Activated CD8-positive, alpha-beta memory T cell treated with anti-CD3 and anti-CD28 coated beads, Interleukin-2, amount 10 ng/mL, durations not matched to agents 7 days and 5 days (primary cell): ENCODE data around the gene SMPD3. TPM values are rescaled to one million over a fixed set of nuclear protein-coding genes. Genes with fewer than 3 reads are reported as not detected.

Experiments used
- ATAC-seq: fragments of 150-1000 bp; cut with Tn5 transposase; one replicate; pipeline ENCODE4 v1.10.0; 2021; ENCODE audit warnings: moderate library complexity
- CTCF ChIA-PET: fragments of 350-600 bp; sonication (Branson Sonifier 250); formaldehyde crosslinking; loops from one replicate; lab custom pipeline; 2021; ENCODE audit warnings: antibody characterized with exemption; lab: Charles Lee
- DNase-seq: peaks from one replicate; pipeline ENCODE4 v3.0.0-alpha.2; 2020
- H3K27ac Mint-ChIP-seq: one replicate; pipeline ENCODE4 v1.8.0; 2021; ENCODE audit warnings: mild to moderate bottlenecking, mixed read lengths
- H3K27me3 Mint-ChIP-seq: one replicate; pipeline ENCODE4 v1.8.0; 2021; ENCODE audit warnings: mixed read lengths
- H3K36me3 Mint-ChIP-seq: one replicate; pipeline ENCODE4 v1.8.0; 2021; ENCODE audit warnings: mild to moderate bottlenecking, mixed read lengths
- H3K4me1 Mint-ChIP-seq: one replicate; pipeline ENCODE4 v1.8.0; 2021; ENCODE audit warnings: mixed read lengths
- H3K4me3 Mint-ChIP-seq: one replicate; pipeline ENCODE4 v1.8.0; 2021; ENCODE audit warnings: mild to moderate bottlenecking, moderate library complexity, mixed read lengths
- H3K9me3 Mint-ChIP-seq: one replicate; pipeline ENCODE4 v1.8.0; 2022; ENCODE audit warnings: low read depth, mixed read lengths
- total RNA-seq, 2 experiments: library from RNA; stranded (reverse); gene quantifications; one replicate each; pipeline ENCODE4 v1.2.3, GENCODE V29; 2021

SMPD3 gene
- total RNA-seq, 2 experiments from 2014 or later, result 7.7 to 7.9 TPM

DNA sequence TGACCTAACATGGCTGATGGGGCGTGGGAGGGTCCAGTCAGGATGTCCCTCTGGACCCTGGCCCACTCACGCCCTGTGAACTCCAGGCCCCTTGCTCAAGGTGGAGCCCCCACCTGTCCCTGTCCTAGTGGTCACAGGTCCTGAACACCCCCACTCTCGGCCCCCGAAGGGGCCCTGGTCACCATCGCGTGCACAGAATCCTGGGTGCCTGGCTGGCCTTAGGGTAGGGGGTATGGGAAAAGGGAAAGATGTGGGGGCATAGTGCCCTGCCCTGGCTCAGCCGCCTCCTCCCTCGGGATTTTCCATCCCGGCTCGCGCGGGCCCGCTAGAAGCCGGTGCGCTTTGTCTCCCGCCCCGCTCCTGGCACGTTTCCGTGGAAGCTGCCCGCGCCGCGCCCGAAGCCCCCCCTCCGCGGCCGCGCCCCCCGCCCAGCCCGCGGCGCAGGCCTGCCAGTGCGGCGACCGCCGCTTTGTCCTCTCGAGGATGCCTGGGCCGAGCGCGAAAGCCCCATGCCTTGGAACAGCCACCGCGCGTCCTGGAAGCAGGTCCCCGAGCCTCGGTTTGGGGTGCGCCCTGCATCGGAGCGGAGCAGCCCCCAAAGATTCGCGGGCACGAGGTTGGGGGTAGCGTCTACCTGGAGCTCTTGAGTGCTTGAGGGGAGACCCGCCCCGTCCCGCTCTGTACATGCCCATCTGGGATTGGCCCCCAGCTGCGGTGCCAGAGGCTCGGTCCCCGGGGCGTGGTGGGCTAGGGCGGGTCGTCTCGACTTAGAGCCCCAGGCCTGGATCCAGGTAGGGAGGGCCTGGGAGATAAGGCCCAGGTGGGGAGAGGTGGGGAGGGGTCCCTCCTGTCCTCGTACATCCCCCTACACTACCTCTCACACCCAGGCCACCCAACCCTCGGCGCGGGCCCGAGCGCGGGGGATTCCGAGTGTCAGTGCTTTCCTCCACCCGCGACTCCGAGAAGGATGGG, 1.3 kb downstream of the SMPD3 start:
- H3K9me3 Mint-ChIP-seq, result no peaks in the 10 kb centered on the region
- no peaks in the 10 kb centered on the region for H3K36me3 Mint-ChIP-seq
- CTCF ChIA-PET, result interaction anchor here (0.9 to 4.7 kb wide), 8 partner anchors 10 to 183 kb away, joined by 3 to 19 read pairs (median 3); partner anchors contain the start of gene SLC7A6
- H3K4me1 Mint-ChIP-seq, result peaks cover 17% of the 10 kb centered on the region
- DNase-seq (no peak), ATAC-seq (no peak)
- H3K27me3 Mint-ChIP-seq, result peaks cover 51% of the 10 kb centered on the region
- no peak overlapping the region for H3K27ac Mint-ChIP-seq
- no peak overlapping the region for H3K4me3 Mint-ChIP-seq

GRCh38 chr16:68445458-68445857, 2.9 kb downstream of the SMPD3 start:
- no peaks in the 10 kb centered on the region for H3K9me3 Mint-ChIP-seq
- H3K27me3 Mint-ChIP-seq, result peaks cover 55% of the 10 kb centered on the region
- DNase-seq (peak; percentile 75), ATAC-seq (no peak)
- CTCF ChIA-PET, result interaction anchor here (0.9 to 4.7 kb wide), 9 partner anchors 10 to 182 kb away, joined by 3 to 19 read pairs (median 4); partner anchors contain the start of gene SLC7A6
- H3K4me1 Mint-ChIP-seq, result peaks cover 17% of the 10 kb centered on the region
- H3K36me3 Mint-ChIP-seq, result no peaks in the 10 kb centered on the region
- no peak overlapping the region for H3K27ac Mint-ChIP-seq
- H3K4me3 Mint-ChIP-seq, result no peak overlapping the region

DNA sequence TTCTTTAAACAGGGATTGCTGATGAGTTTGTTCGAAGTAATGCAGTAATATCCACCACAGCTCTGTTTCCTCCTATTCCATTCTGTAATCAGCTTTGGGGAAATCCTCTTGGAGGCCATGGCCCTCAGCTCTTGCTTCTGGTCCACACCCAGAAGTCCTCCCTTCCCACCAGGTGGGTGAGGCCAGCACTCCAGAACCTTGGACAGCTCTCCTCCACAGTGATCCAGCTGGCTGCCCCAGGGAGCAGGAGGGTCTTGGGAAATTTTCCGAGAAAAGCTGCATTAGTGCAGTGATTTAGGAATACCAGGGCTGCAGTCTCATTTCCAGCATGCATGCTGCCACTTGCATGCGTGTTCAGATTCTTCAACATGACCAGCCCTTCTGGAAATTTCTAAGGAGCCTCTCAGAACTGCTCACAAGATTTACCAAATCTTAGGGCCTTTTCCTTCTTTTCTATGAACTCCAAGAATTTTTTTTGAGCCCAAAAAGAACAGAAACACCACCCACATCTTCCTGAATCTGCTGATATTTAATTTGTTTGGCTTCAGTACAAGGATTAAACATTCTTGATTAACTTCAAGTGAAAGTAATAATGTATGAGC, 4.2 kb downstream of the SMPD3 start:
- H3K27ac Mint-ChIP-seq, result no peak overlapping the region
- no peak overlapping the region for H3K4me3 Mint-ChIP-seq
- DNase-seq (peak; percentile 51), ATAC-seq (no peak)
- CTCF ChIA-PET, result interaction anchor here (0.9 to 4.7 kb wide), 11 partner anchors 8 to 77 kb away, joined by 3 to 19 read pairs (median 4); no protein-coding TSS in a partner anchor
- peaks cover 65% of the 10 kb centered on the region for H3K27me3 Mint-ChIP-seq
- H3K9me3 Mint-ChIP-seq, result no peaks in the 10 kb centered on the region
- H3K36me3 Mint-ChIP-seq, result no peaks in the 10 kb centered on the region
- H3K4me1 Mint-ChIP-seq, result peaks cover 14% of the 10 kb centered on the region

DNA sequence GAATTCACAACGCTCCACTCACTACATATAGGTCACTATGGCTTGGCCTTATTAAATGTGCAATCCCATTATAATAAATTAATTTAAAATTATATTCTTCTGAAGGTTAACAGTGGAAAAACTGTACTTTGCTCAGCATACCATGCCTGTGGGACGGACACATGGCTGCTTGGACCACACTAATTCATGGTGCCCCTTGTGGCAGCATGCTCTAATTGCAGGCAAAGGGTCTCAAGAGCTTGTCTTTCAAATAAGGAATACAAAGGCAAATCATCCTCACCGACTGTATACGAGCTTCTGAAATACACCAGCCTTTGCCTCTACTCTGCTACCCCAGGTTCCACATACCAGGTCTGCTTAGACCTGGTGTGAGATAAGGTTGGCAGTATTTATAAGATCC, 11.7 kb downstream of the SMPD3 start:
- H3K4me3 Mint-ChIP-seq, result no peak overlapping the region
- peaks cover 6% of the 10 kb centered on the region for H3K4me1 Mint-ChIP-seq
- peaks cover 4% of the 10 kb centered on the region for H3K9me3 Mint-ChIP-seq
- DNase-seq, result no peak
- H3K27ac Mint-ChIP-seq, result no peak overlapping the region
- H3K27me3 Mint-ChIP-seq, result peaks cover 26% of the 10 kb centered on the region
- CTCF ChIA-PET, result no interaction called here
- ATAC-seq, result no peak
- H3K36me3 Mint-ChIP-seq, result no peaks in the 10 kb centered on the region

DNA sequence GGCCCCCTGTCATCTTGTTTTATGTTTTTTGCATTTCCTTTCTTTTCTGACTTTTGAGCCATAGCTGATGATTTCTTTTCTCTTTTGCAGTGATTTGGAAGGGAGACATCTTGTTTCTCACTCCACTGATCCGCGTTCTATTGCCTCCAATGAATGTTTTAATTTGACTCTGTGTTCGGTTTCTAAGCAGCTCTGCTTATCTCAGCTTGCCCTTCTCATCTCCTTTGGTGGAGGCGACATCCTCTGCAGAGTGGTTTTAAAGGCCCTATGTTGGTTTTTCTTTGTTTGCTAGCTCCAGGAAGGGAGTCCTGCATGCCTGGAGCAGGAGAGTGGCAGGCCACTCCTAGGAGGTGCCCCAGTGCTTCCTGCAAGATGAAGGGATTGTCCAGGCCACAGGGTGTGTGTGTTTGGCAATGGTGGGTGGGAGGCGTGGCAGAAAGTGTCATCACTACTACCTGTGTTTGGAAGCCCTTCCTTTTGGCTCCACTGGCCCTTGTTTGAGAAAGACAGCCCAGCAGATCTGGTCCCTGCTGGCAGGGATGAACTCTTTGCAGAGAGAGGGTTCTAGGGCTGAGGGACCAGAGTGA, 13.6 kb downstream of the SMPD3 start:
- H3K4me3 Mint-ChIP-seq, result no peak overlapping the region
- CTCF ChIA-PET, result interaction anchor here (1.0 to 2.2 kb wide), 5 partner anchors 8 to 76 kb away, joined by 3 to 10 read pairs (median 3); no protein-coding TSS in a partner anchor
- no peak for ATAC-seq

GRCh38 chr16:68433316-68433715, 15.0 kb downstream of the SMPD3 start:
- H3K9me3 Mint-ChIP-seq, result peaks cover 4% of the 10 kb centered on the region
- ATAC-seq (no peak), DNase-seq (no peak)
- CTCF ChIA-PET, result interaction anchor here (1.0 to 2.2 kb wide), 3 partner anchors 11 to 77 kb away, joined by 3 to 10 read pairs (median 3); no protein-coding TSS in a partner anchor
- H3K4me3 Mint-ChIP-seq, result no peak overlapping the region
- no peak overlapping the region for H3K27ac Mint-ChIP-seq
- peaks cover 6% of the 10 kb centered on the region for H3K4me1 Mint-ChIP-seq
- no peaks in the 10 kb centered on the region for H3K36me3 Mint-ChIP-seq
- H3K27me3 Mint-ChIP-seq, result peaks cover 3% of the 10 kb centered on the region

More for the DNA sequence above, 13.6 kb downstream of the SMPD3 start:
- Mint-ChIP-seq H3K27ac (no peak overlapping the region), H3K27me3 (peaks cover 16% of the 10 kb centered on the region), H3K9me3 (peaks cover 4% of the 10 kb centered on the region), H3K36me3 (no peaks in the 10 kb centered on the region), H3K4me1 (peaks cover 6% of the 10 kb centered on the region)
- no peak for DNase-seq

DNA sequence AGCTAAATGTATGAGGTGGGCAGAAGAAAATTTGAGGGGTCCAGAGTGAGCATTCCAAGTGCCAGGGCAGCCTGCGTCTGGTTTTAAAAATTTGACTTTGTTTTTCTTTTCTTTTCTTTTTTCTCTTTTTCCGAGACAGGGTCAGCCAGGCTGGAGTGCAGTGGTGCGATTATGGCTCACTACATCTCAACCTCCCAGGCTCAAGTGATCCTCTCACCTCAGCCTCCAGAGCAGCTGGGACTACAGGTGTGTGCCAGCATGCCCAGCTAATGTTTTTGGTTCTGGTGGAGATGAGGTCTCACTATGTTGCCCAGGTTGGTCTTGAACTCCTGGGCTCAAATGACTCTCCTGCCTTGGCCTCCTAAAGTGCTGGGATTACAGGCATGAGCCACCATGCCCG, 15.6 kb downstream of the SMPD3 start:
- Mint-ChIP-seq H3K4me1 (peaks cover 6% of the 10 kb centered on the region), H3K4me3 (no peak overlapping the region), H3K27me3 (peaks cover 2% of the 10 kb centered on the region), H3K9me3 (peaks cover 4% of the 10 kb centered on the region), H3K36me3 (no peaks in the 10 kb centered on the region), H3K27ac (no peak overlapping the region)
- CTCF ChIA-PET, result interaction anchor here (0.8 to 1.6 kb wide), 2 partner anchors 8 to 77 kb away, joined by 3 to 6 read pairs; no protein-coding TSS in a partner anchor
- DNase-seq (no peak), ATAC-seq (no peak)

- CTCF ChIA-PET, result no interaction called here
- no peak overlapping the region for H3K4me3 Mint-ChIP-seq
- H3K36me3 Mint-ChIP-seq, result no peaks in the 10 kb centered on the region
- H3K27me3 Mint-ChIP-seq, result peaks cover 4% of the 10 kb centered on the region
- no peaks in the 10 kb centered on the region for H3K9me3 Mint-ChIP-seq
- DNase-seq (no peak), ATAC-seq (no peak)
- H3K4me1 Mint-ChIP-seq, result no peaks in the 10 kb centered on the region
- H3K27ac Mint-ChIP-seq, result no peak overlapping the region
Measured at GRCh38 chr16:68429076-68429854, 19.0 kb downstream of the SMPD3 start.

DNA sequence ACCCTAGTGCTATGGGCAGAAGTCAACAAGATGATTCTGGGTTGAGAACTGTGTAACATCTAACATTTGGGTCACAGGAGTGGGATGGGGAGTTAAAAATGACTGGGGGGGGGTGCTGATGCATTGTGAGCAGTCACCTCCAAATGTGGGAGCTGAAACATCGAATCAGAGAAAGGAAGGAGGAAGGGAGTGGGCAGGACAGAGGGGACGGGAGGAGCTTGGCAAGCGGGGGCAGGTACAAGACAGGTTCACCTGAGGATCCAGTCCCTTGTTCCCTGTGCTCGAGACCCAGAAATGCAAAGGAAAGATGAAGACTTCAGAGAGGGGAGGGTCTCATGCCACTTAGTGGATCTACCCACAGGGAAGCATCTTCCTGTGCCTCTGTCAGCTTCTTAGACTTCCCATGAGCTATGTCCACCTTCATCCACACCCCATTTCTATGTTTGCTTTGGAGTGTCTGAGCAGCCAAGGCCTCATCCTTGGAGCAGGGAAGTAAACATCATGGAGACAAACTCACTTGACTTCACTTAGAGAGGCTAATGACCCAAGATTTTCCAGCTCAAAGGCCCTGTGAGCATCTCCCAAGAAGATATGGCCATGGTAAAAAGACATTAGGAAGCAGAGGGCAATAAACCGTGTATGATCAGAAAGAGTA, 20.5 kb downstream of the SMPD3 start:
- H3K4me3 Mint-ChIP-seq, result no peak overlapping the region
- CTCF ChIA-PET, result interaction anchor here (0.7 kb wide), 1 partner anchor 9 kb away, joined by 4 read pairs; no protein-coding TSS in a partner anchor
- ATAC-seq, result no peak
- no peaks in the 10 kb centered on the region for H3K36me3 Mint-ChIP-seq
- H3K27ac Mint-ChIP-seq, result no peak overlapping the region
- no peaks in the 10 kb centered on the region for H3K4me1 Mint-ChIP-seq
- no peak for DNase-seq
- no peaks in the 10 kb centered on the region for H3K9me3 Mint-ChIP-seq
- H3K27me3 Mint-ChIP-seq, result peaks cover 4% of the 10 kb centered on the region

GRCh38 chr16:68426347-68426652, 22.0 kb downstream of the SMPD3 start:
- ATAC-seq, result no peak
- Mint-ChIP-seq H3K36me3 (no peaks in the 10 kb centered on the region), H3K4me1 (no peaks in the 10 kb centered on the region), H3K27ac (no peak overlapping the region), H3K27me3 (peaks cover 4% of the 10 kb centered on the region), H3K4me3 (no peak overlapping the region), H3K9me3 (no peaks in the 10 kb centered on the region)
- CTCF ChIA-PET, result interaction anchor here (0.8 kb wide), 1 partner anchor 9 kb away, joined by 3 read pairs; no protein-coding TSS in a partner anchor
- DNase-seq, result no peak

DNA sequence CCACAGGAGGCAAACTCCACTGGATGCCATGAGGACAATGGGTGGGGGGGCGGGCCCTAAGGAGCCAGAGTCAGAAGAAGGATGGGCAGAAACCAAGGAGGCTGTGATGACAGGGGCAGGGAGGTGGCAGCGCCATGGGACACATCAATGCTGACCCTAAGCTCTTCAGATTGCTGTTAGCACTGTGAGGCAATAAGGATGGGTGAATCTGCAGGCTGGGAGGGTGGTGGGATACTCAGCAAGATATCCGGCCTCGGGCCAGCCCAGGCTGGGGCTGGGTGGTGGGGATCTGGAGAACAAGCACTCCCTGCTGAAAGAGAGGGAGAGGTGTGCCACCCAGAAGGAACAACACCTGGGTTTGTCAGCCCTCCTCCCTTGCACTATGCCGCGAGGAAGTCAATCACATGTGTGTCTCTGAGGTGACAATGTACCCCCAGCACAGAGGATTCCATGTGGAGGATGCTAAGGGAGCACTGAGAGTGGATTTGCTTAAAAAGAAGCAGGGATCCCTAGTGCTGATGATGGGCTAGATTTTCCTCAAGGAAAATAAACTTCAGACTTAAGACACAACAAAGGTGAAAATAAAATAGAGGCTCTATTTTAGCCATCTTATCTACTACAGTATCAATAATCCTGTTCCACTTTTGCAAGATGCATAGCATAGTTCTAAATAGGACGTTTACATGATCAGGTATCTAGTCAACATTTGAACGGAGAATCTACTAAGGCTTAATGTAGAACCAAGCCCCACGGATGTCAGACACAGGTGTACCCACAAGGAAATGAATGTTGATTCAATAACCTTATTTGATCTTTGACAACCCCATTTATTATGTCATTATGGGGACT, 22.6 kb downstream of the SMPD3 start:
- H3K27me3 Mint-ChIP-seq, result peaks cover 2% of the 10 kb centered on the region
- DNase-seq (no peak), ATAC-seq (no peak)
- no peak overlapping the region for H3K27ac Mint-ChIP-seq
- H3K4me3 Mint-ChIP-seq, result no peak overlapping the region
- no peaks in the 10 kb centered on the region for H3K36me3 Mint-ChIP-seq
- no peaks in the 10 kb centered on the region for H3K9me3 Mint-ChIP-seq
- CTCF ChIA-PET, result interaction anchor here (0.8 kb wide), 1 partner anchor 9 kb away, joined by 3 read pairs; no protein-coding TSS in a partner anchor
- no peaks in the 10 kb centered on the region for H3K4me1 Mint-ChIP-seq
